HepG2 (cell line): ENCODE data around the gene CCDC88A. TPM values are rescaled to one million over a fixed set of nuclear protein-coding genes. Genes with fewer than 3 reads are reported as not detected.

Experiments
- ATAC-seq: fragments of 200-7000 bp; cut with Tn5 transposase; 3 replicates; pipeline ENCODE4 v1.9.1; 2020; ENCODE audit warnings: mild to moderate bottlenecking, moderate library complexity
- Bru-seq: library from RNA; stranded (reverse); fragments of 400-500 nt; gene quantifications from one replicate; lab custom pipeline; 2021; lab: Mats Ljungman, UMichigan
- BruChase-seq, 2 experiments: library from RNA; stranded (reverse); fragments of 400-500 nt; gene quantifications; one replicate each; lab custom pipeline; 2021; lab: Mats Ljungman, UMichigan
- BruUV-seq: library from RNA; stranded (reverse); fragments of 400-500 nt; replicated peaks from 2 replicates; lab custom pipeline; 2021; lab: Mats Ljungman, UMichigan
- CTCF ChIA-PET: fragments of 300-600 bp; formaldehyde crosslinking; extraction: SDS; loops from one replicate; lab custom pipeline; 2021; ENCODE audit warnings: low total read pairs, inconsistent platforms, low intra/inter-chr PET ratio; lab: Yijun Ruan, JAX
- POLR2A ChIA-PET: fragments of 350-600 bp; sonication (Branson Sonifier 250); formaldehyde crosslinking; loops from one replicate; lab custom pipeline; 2020; ENCODE audit warnings: antibody characterized with exemption, inconsistent platforms; lab: Yijun Ruan, JAX
- DNase-seq: peaks from one replicate; pipeline ENCODE4 v3.0.0-alpha.2; 2015; ENCODE audit warnings: low spot score
- FAIRE-seq: peaks from 3 replicates; lab custom pipeline; 2011; peaks lifted over from hg19 to GRCh38; lab: Jason Lieb, UNC
- H2AFZ ChIP-seq: one replicate; pipeline ENCODE4 v1.6.1; 2011; ENCODE audit warnings: low read length, inconsistent platforms
- H3K27ac ChIP-seq: fragments of 300-600 bp; 3 replicates; pipeline ENCODE4 v1.8.0; 2011; ENCODE audit warnings: mixed run types, mild to moderate bottlenecking, mixed read lengths, low read length, inconsistent platforms; ENCODE audit not compliant: insufficient read depth; ENCODE audit errors: extremely low read length
- H3K27me3 ChIP-seq, 2 experiments: fragments of 200-600 bp in 1 of 2; 2 replicates in 1 of 2; 3 replicates in 1 of 2; pipeline versions ENCODE4 v1.6.0 to v1.8.0; 2011; ENCODE audit warnings: low read length in 2 of 2, mild to moderate bottlenecking in 2 of 2, moderate library complexity in 2 of 2, inconsistent platforms in 1 of 2; ENCODE audit not compliant: insufficient read depth in 2 of 2, control insufficient read depth in 1 of 2
- H3K36me3 ChIP-seq, 2 experiments: fragments of 200-600 bp in 1 of 2; replicated peaks in 1 of 2; 2 replicates in 1 of 2; 3 replicates in 1 of 2; pipeline versions ENCODE4 v1.5.1 to v1.8.0; 2011; ENCODE audit warnings: low read length in 2 of 2, inconsistent platforms in 1 of 2; ENCODE audit not compliant: insufficient read depth in 2 of 2, control insufficient read depth in 1 of 2
- H3K4me1 ChIP-seq: 2 replicates; pipeline ENCODE4 v1.5.1; 2012; ENCODE audit warnings: low read length, inconsistent platforms; ENCODE audit not compliant: insufficient read depth
- H3K4me2 ChIP-seq: 2 replicates; pipeline ENCODE4 v1.6.0; 2011; ENCODE audit warnings: low read depth, low read length, inconsistent platforms
- H3K4me3 ChIP-seq, 3 experiments: fragments of 200-600 bp in 1 of 3; sonication (generic), shearing (Covaris generic) in 1 of 3; replicated peaks in 1 of 3; 2 replicates each; pipeline ENCODE4 v1.5.1; 2011 to 2016; ENCODE audit warnings: low read length in 3 of 3, inconsistent platforms in 2 of 3, low read depth in 2 of 3, mild to moderate bottlenecking in 2 of 3, control low read depth in 1 of 3, mixed read lengths in 1 of 3; ENCODE audit not compliant: insufficient read depth in 1 of 3
- H3K79me2 ChIP-seq: one replicate; pipeline ENCODE4 v1.6.1; 2011; ENCODE audit warnings: low read length, inconsistent platforms; ENCODE audit not compliant: insufficient read depth
- H3K9ac ChIP-seq: 2 replicates; pipeline ENCODE4 v1.6.0; 2011; ENCODE audit warnings: mild to moderate bottlenecking, low read depth, low read length, inconsistent platforms; ENCODE audit not compliant: insufficient read depth
- H3K9me3 ChIP-seq: 2 replicates; pipeline ENCODE4 v1.5.1; 2012; ENCODE audit warnings: mild to moderate bottlenecking, low read length
- H4K20me1 ChIP-seq: 2 replicates; pipeline ENCODE4 v1.6.0; 2011; ENCODE audit warnings: inconsistent platforms, mild to moderate bottlenecking, low read length, moderate library complexity; ENCODE audit not compliant: insufficient read depth
- ADNP ChIP-seq: sonication (generic); formaldehyde crosslinking; IDR thresholded peaks from 2 replicates; pipeline ENCODE4 v1.4.0; 2020; ENCODE audit warnings: missing genetic modification reagents
- ATF2 ChIP-seq: sonication (generic); formaldehyde crosslinking; IDR thresholded peaks from 2 replicates; pipeline ENCODE4 v1.4.0; 2020; ENCODE audit warnings: missing genetic modification reagents
- BRD4 ChIP-seq: sonication (generic); formaldehyde crosslinking; IDR thresholded peaks from 2 replicates; pipeline ENCODE4 v1.4.0; 2020; ENCODE audit warnings: missing genetic modification reagents
- FOXM1 ChIP-seq: sonication (generic); formaldehyde crosslinking; IDR thresholded peaks from 2 replicates; pipeline ENCODE4 v1.5.0; 2020; ENCODE audit warnings: missing genetic modification reagents
- GATAD1 ChIP-seq: IDR thresholded peaks from 2 replicates; pipeline ENCODE4 v1.6.1; 2016; ENCODE audit warnings: missing genetic modification reagents, missing compliant biosample characterization
- GLI4 ChIP-seq: sonication (generic); formaldehyde crosslinking; IDR thresholded peaks from 2 replicates; pipeline ENCODE4 v1.5.1; 2020; ENCODE audit warnings: missing genetic modification reagents, mild to moderate bottlenecking, moderate library complexity, borderline replicate concordance
- GZF1 ChIP-seq: sonication (generic); formaldehyde crosslinking; IDR thresholded peaks from 2 replicates; pipeline ENCODE4 v1.5.1; 2020; ENCODE audit warnings: mild to moderate bottlenecking, missing genetic modification reagents
- HOXA5 ChIP-seq: sonication (generic); formaldehyde crosslinking; IDR thresholded peaks from 2 replicates; pipeline ENCODE4 v1.4.0; 2020; ENCODE audit warnings: missing genetic modification reagents
- RBFOX2 ChIP-seq: fragments of 200-400 bp; formaldehyde crosslinking; IDR thresholded peaks from 2 replicates; pipeline ENCODE4 v1.6.1; 2017; ENCODE audit warnings: low read depth, mild to moderate bottlenecking, low read length
- TBX2 ChIP-seq: sonication (generic); formaldehyde crosslinking; IDR thresholded peaks from 2 replicates; pipeline ENCODE4 v1.5.0; 2020; ENCODE audit warnings: missing genetic modification reagents, mild to moderate bottlenecking, borderline replicate concordance
- ZBTB8A ChIP-seq: sonication (generic); formaldehyde crosslinking; IDR thresholded peaks from 2 replicates; pipeline ENCODE4 v1.4.0; 2020; ENCODE audit warnings: mild to moderate bottlenecking, low read depth, missing genetic modification reagents, borderline replicate concordance
- ZEB1 ChIP-seq: IDR thresholded peaks from 2 replicates; pipeline ENCODE4 v1.6.1; 2012; ENCODE audit warnings: mild to moderate bottlenecking, low read depth, inconsistent platforms; ENCODE audit not compliant: insufficient replicate concordance
- ZNF597 ChIP-seq: sonication (generic); formaldehyde crosslinking; IDR thresholded peaks from 2 replicates; pipeline ENCODE4 v1.5.0; 2020; ENCODE audit warnings: missing genetic modification reagents
- WGBS: methylation state at CpG from one replicate; pipeline ENCODE4 v1.1.6; 2017; ENCODE audit warnings: low lambda C conversion rate; 5-methylcytosine and 5-hydroxymethylcytosine counted together
- in situ Hi-C: cut with HindIII; loops from 2 replicates; pipeline ENCODE4 v1.10.0; 2017; ENCODE audit warnings: low pct_unique_long_range_greater_than_20kb; ENCODE audit not compliant: extremely low pct_ligation_motif_present
- intact Hi-C: fragments of 100-400 bp; cut with micrococcal nuclease; formaldehyde crosslinking; loops from one replicate; pipeline ENCODE4 v1.10.0; 2022; ENCODE audit not compliant: unreplicated experiment
- long read RNA-seq, 2 experiments: library from RNA in 1 of 2; library from polyadenylated mRNA in 1 of 2; stranded (forward) in 1 of 2; unstranded in 1 of 2; transcript quantifications; one replicate each; pipeline ENCODE4 v2.0.0, GENCODE V29; 2019 to 2022
- polyA minus RNA-seq, 3 experiments: library from RNA; depleted of rRNA, polyadenylated mRNA; stranded (reverse); fragments of >200 nt; gene quantifications; 2 replicates each; pipeline ENCODE4 v1.2.3, GENCODE V29; 2011; ENCODE audit warnings: low replicate concordance in 1 of 3
- polyA plus RNA-seq, 8 experiments: library from polyadenylated mRNA; depleted of rRNA in 3 of 8; stranded (reverse) in 7 of 8; unstranded in 1 of 8; fragments of >200 nt; fragmentation: Illumina TruSeq in 4 of 8; extraction: Trizol in 4 of 8; gene quantifications; 2 replicates each; pipeline versions ENCODE4 v1.2.1 to v1.2.3, GENCODE V29; 2011 to 2016; ENCODE audit warnings: low read depth in 4 of 8, missing spikeins in 1 of 8, mixed read lengths in 1 of 8; ENCODE audit not compliant: insufficient read depth in 1 of 8
- total RNA-seq, 5 experiments: library from RNA; depleted of rRNA; stranded (reverse); fragments of >200 nt; fragmentation: Illumina TruSeq; extraction: Trizol; gene quantifications; 2 replicates each; pipeline ENCODE4 v1.2.3, GENCODE V29; 2016; ENCODE audit warnings: low read depth in 1 of 5

Gene CCDC88A
- 84.1 and 112 TPM in 2 replicates for total RNA-seq (2016; rRNA removed; fragmentation: Illumina TruSeq; extraction: Trizol)
- 8.0 and 11.9 TPM in 2 replicates for total RNA-seq (2016; cell fraction: cytosol; rRNA removed; fragmentation: Illumina TruSeq; extraction: Trizol; ENCODE audit: low read depth)
- 79.7 and 118 TPM in 2 replicates for total RNA-seq (2016; cell fraction: insoluble cytoplasmic fraction; rRNA removed; fragmentation: Illumina TruSeq; extraction: Trizol)
- total RNA-seq (2016; cell fraction: membrane; rRNA removed; fragmentation: Illumina TruSeq; extraction: Trizol), result 26.2 and 31.6 TPM in 2 replicates
- total RNA-seq (2016; cell fraction: nucleus; rRNA removed; fragmentation: Illumina TruSeq; extraction: Trizol), result 146 and 156 TPM in 2 replicates
- 34.6 and 43.2 TPM in 2 replicates for polyA plus RNA-seq (2011; rRNA removed)
- 13.5 and 21.7 TPM in 2 replicates for polyA plus RNA-seq (2011; cell fraction: cytosol; rRNA removed)
- polyA plus RNA-seq (2011; cell fraction: nucleus; rRNA removed), result 32.8 and 36.0 TPM in 2 replicates
- polyA plus RNA-seq (2012), result 26.1 and 33.7 TPM in 2 replicates
- polyA plus RNA-seq (2016; cell fraction: cytosol; fragmentation: Illumina TruSeq; extraction: Trizol; ENCODE audit: low read depth), result 3.1 TPM in 2 replicates
- polyA plus RNA-seq (2016; cell fraction: insoluble cytoplasmic fraction; fragmentation: Illumina TruSeq; extraction: Trizol; ENCODE audit: low read depth), result 70.6 and 78.0 TPM in 2 replicates
- polyA plus RNA-seq (2016; cell fraction: membrane; fragmentation: Illumina TruSeq; extraction: Trizol; ENCODE audit: low read depth), result 10.7 and 12.9 TPM in 2 replicates
- polyA plus RNA-seq (2016; cell fraction: nucleus; fragmentation: Illumina TruSeq; extraction: Trizol; ENCODE audit: insufficient read depth, low read depth), result 109 and 125 TPM in 2 replicates
- 85.4 and 100 TPM in 2 replicates for polyA minus RNA-seq (2011; rRNA and poly(A)+ RNA removed; ENCODE audit: low replicate concordance)
- polyA minus RNA-seq (2011; cell fraction: cytosol; rRNA and poly(A)+ RNA removed), result 37.2 and 51.3 TPM in 2 replicates
- 204 and 205 TPM in 2 replicates for polyA minus RNA-seq (2011; cell fraction: nucleus; rRNA and poly(A)+ RNA removed)
- percentile 75 among the genes with signal in this experiment for Bru-seq, nascent RNA
- percentile 82 among the genes with signal in this experiment for BruChase-seq, experiment 1, labeled RNA remaining after a 6-hour chase
- BruChase-seq, experiment 2, labeled RNA remaining after a 2-hour chase, result percentile 79 among the genes with signal in this experiment
- long read RNA-seq, experiment 1, partial matches to known transcripts, result 9 of 10 reads
- long read RNA-seq, experiment 1, other reads (novel, unspliced or antisense), result 0 of 10 reads
- long read RNA-seq, experiment 2, full-length matches to known transcripts, result 1 of 30 reads
- long read RNA-seq, experiment 2, partial matches to known transcripts, result 7 of 30 reads
- long read RNA-seq, experiment 2, other reads (novel, unspliced or antisense), result 22 of 30 reads

GRCh38 chr2:55419679-55420438 lies at the start of gene CCDC88A:
CCDC88A (minus strand) TSS chr2:55419856; CDS start chr2:55419079, 777 bp downstream.
- Histone ChIP-seq H3K36me3 (no peaks in the 10 kb centered on the region), H4K20me1 (no peaks in the 10 kb centered on the region), H3K4me1 (peaks cover 69% of the 10 kb centered on the region), H3K27ac (peak within 1 kb of the TSS; percentile 86), H3K9ac (peak within 1 kb of the TSS; percentile 86), H2AFZ (peak within 1 kb of the TSS; percentile 99), H3K27me3 (peaks cover 0 to 4% of the 10 kb centered on the region in 2 experiments; a peak in 1 of 5 replicates), H3K9me3 (no peaks in the 10 kb centered on the region), H3K79me2 (peaks cover 44% of the 10 kb centered on the region), H3K4me3 (peak within 1 kb of the TSS; percentile 88 to 98 (median 89)), H3K4me2 (peak within 1 kb of the TSS; percentile 92)
- peak; percentile 30 for FAIRE-seq
- CTCF ChIA-PET, result no interaction called here
- peak; percentile 92 for DNase-seq
- POLR2A ChIA-PET, result interaction anchor here (0.9 to 2.4 kb wide), 7 partner anchors 16 to 370 kb away, joined by 3 to 13 read pairs (median 4); partner anchors contain the start of genes CFAP36 and RTN4
- no TSS peak for BruUV-seq
- intact Hi-C loops (loop anchor here (1.0 to 10.0 kb wide), 7 partner anchors 11 to 373 kb away; partner anchors contain the start of genes CFAP36, CLHC1, MTIF2 and PPP4R3B), in situ Hi-C loops (no loop called here)
- 1% methylated on average over 42 of the region's 62 CpGs for WGBS
- peak; percentile 93 for ATAC-seq
- peak; percentile 93 for TF ChIP-seq GZF1
- TF ChIP-seq ZNF597 (CRISPR knock-in tag), result no peak
- TF ChIP-seq TBX2 (CRISPR knock-in tag), result peak; percentile 93
- no peak for TF ChIP-seq ZBTB8A (CRISPR knock-in tag)
- TF ChIP-seq GLI4 (CRISPR knock-in tag), result no peak; the same call in 1 of the 2 replicates
- TF ChIP-seq FOXM1 (CRISPR knock-in tag), result peak; percentile 42; the same call in 1 of the 2 replicates
- peak; percentile 96 for TF ChIP-seq HOXA5 (CRISPR knock-in tag)
- peak; percentile 94 for TF ChIP-seq ATF2 (CRISPR knock-in tag)
- TF ChIP-seq RBFOX2, result peak; percentile 93
- TF ChIP-seq ADNP (CRISPR knock-in tag), result peak; percentile 65; the same call in 1 of the 2 replicates
- peak; percentile 88 for TF ChIP-seq GATAD1 (CRISPR knock-in tag)
- TF ChIP-seq ZEB1, result peak; percentile 78
- peak; percentile 92; the same call in 1 of the 2 replicates for TF ChIP-seq BRD4 (CRISPR knock-in tag)
